ENCODE results near the gene DNAJC15.

The DNAJC15 gene

GRCh38 chr13:43023289-43023963, at the start of gene DNAJC15:
DNAJC15 (plus strand) TSS chr13:43023586; CDS start chr13:43023627, 41 bp downstream.
- peak; percentile 81 for DNase-seq

GRCh38 chr13:42976066-42976465, 47.3 kb upstream of the DNAJC15 start:
- no peak for DNase-seq

GRCh38 chr13:42977219-42977659, 46.1 kb upstream of the DNAJC15 start:
- DNase-seq = no peak

- DNase-seq = no peak
These were observed 42.1 kb upstream of the DNAJC15 start for GRCh38 chr13:42981317-42981716.

GRCh38 chr13:42981853-42982252, 41.5 kb upstream of the DNAJC15 start:
- no peak for DNase-seq

GRCh38 chr13:42984026-42984425, 39.4 kb upstream of the DNAJC15 start:
- DNase-seq = no peak

- DNase-seq = no peak
These were observed 38.7 kb upstream of the DNAJC15 start for GRCh38 chr13:42984691-42985090.

GRCh38 chr13:42985312-42986175, 37.8 kb upstream of the DNAJC15 start:
- no peak for DNase-seq

- no peak for DNase-seq
These were observed 37.2 kb upstream of the DNAJC15 start for GRCh38 chr13:42986176-42986574.

- DNase-seq = peak; percentile 62
These were observed 32.8 kb upstream of the DNAJC15 start for GRCh38 chr13:42990291-42991232.

GRCh38 chr13:42991233-42991897, 32.0 kb upstream of the DNAJC15 start:
- peak; percentile 15 for DNase-seq

GRCh38 chr13:42991898-42992763, 31.3 kb upstream of the DNAJC15 start, which contains the start of gene EPSTI1:
EPSTI1 (minus strand) TSS chr13:42992241; CDS start chr13:42992165, 76 bp downstream.
- DNase-seq = peak; percentile 80

GRCh38 chr13:42992764-42993122, 30.6 kb upstream of the DNAJC15 start:
- no peak for DNase-seq

GRCh38 chr13:42994878-42995277, 28.5 kb upstream of the DNAJC15 start:
- DNase-seq = no peak

GRCh38 chr13:42996584-42996983, 26.8 kb upstream of the DNAJC15 start:
- no peak for DNase-seq

GRCh38 chr13:42997381-42997780, 26.0 kb upstream of the DNAJC15 start:
- DNase-seq = no peak

GRCh38 chr13:42999491-42999890, 23.9 kb upstream of the DNAJC15 start:
- no peak for DNase-seq

GRCh38 chr13:43000676-43001075, 22.7 kb upstream of the DNAJC15 start:
- DNase-seq = no peak

- DNase-seq = no peak
These were observed 21.4 kb upstream of the DNAJC15 start for GRCh38 chr13:43002021-43002420.

GRCh38 chr13:43003010-43003409, 20.4 kb upstream of the DNAJC15 start:
- DNase-seq = no peak

GRCh38 chr13:43003729-43004128, 19.7 kb upstream of the DNAJC15 start:
- DNase-seq = no peak

Data from CD4-positive, alpha-beta T cell treated with Interleukin-12 subunit alpha and Interleukin-12 subunit beta, for 1 hour (primary cell).